WERI-Rb-1 (cell line): ENCODE measurements around the gene RAB23.
"Not testable (repeated sequence)": the region's sequence is repeated elsewhere in the genome, so short reads cannot be mapped to it uniquely, and the experiment has no call there.

Experiments
- DNase-seq: peaks from one replicate; pipeline ENCODE4 v3.0.0-alpha.2; 2020
- H3K27ac ChIP-seq: fragments of 250-450 bp; sonication (Bioruptor Pico); 2 replicates; pipeline ENCODE4 v1.5.1; 2020; ENCODE audit warnings: mild to moderate bottlenecking, moderate library complexity
- H3K27me3 ChIP-seq: fragments of 250-450 bp; sonication (Bioruptor Pico); 2 replicates; pipeline ENCODE4 v1.5.1; 2021; ENCODE audit warnings: mild to moderate bottlenecking, low read depth, moderate library complexity; ENCODE audit not compliant: insufficient read depth, severe bottlenecking
- H3K36me3 ChIP-seq: fragments of 250-450 bp; sonication (Bioruptor Pico); 2 replicates; pipeline ENCODE4 v1.5.1; 2020; ENCODE audit warnings: mild to moderate bottlenecking, moderate library complexity
- H3K4me3 ChIP-seq: 2 replicates; pipeline ENCODE4 v1.5.1; 2011; ENCODE audit warnings: low read depth, mild to moderate bottlenecking, control low read depth, low read length
- H3K9me3 ChIP-seq: fragments of 250-450 bp; sonication (Bioruptor Pico); 2 replicates; pipeline ENCODE4 v1.5.1; 2021; ENCODE audit warnings: mild to moderate bottlenecking, moderate library complexity; ENCODE audit not compliant: severe bottlenecking
- TF ChIP-seq, protein P1 (sequence below): IDR thresholded peaks from 2 replicates; pipeline ENCODE4 v1.5.1; 2011; ENCODE audit warnings: low read depth, mild to moderate bottlenecking, control low read depth, inconsistent platforms, low read length

The RAB23 gene

DNA sequence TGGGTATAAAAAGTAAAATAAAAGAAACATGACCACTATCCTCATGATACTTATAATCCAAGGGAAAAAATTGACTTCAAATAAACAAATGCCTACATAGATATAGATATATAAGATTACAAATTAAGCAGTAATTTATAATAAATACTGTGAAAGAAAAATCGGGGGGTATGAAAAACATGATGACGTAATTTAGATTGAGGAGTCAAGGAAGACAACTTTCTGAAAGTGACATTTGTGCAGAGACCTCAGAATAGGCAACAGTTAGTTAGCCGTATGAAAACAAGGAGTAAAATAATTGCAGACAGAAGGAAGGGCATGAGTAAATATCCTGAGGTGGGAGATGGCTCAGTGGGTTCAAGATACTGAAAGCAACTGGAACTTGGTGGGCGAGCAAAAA, 28.2 kb upstream of the RAB23 start:
- DNase-seq, result no peak
- no peaks in the 10 kb centered on the region for H3K27me3 ChIP-seq
- TF ChIP-seq, protein P1, sequence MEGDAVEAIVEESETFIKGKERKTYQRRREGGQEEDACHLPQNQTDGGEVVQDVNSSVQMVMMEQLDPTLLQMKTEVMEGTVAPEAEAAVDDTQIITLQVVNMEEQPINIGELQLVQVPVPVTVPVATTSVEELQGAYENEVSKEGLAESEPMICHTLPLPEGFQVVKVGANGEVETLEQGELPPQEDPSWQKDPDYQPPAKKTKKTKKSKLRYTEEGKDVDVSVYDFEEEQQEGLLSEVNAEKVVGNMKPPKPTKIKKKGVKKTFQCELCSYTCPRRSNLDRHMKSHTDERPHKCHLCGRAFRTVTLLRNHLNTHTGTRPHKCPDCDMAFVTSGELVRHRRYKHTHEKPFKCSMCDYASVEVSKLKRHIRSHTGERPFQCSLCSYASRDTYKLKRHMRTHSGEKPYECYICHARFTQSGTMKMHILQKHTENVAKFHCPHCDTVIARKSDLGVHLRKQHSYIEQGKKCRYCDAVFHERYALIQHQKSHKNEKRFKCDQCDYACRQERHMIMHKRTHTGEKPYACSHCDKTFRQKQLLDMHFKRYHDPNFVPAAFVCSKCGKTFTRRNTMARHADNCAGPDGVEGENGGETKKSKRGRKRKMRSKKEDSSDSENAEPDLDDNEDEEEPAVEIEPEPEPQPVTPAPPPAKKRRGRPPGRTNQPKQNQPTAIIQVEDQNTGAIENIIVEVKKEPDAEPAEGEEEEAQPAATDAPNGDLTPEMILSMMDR, result no peak
- no peak overlapping the region for H3K27ac ChIP-seq
- no peaks in the 10 kb centered on the region for H3K36me3 ChIP-seq
- H3K4me3 ChIP-seq, result no peak overlapping the region
- H3K9me3 ChIP-seq, result no peaks in the 10 kb centered on the region

GRCh38 chr6:57248311-57248895, 26.3 kb upstream of the RAB23 start:
- Histone ChIP-seq H3K27me3 (no peaks in the 10 kb centered on the region), H3K27ac (no peak overlapping the region), H3K36me3 (no peaks in the 10 kb centered on the region), H3K9me3 (peaks cover 3% of the 10 kb centered on the region), H3K4me3 (no peak overlapping the region)
- DNase-seq, result no peak
- TF ChIP-seq, protein P1, result no peak

DNA sequence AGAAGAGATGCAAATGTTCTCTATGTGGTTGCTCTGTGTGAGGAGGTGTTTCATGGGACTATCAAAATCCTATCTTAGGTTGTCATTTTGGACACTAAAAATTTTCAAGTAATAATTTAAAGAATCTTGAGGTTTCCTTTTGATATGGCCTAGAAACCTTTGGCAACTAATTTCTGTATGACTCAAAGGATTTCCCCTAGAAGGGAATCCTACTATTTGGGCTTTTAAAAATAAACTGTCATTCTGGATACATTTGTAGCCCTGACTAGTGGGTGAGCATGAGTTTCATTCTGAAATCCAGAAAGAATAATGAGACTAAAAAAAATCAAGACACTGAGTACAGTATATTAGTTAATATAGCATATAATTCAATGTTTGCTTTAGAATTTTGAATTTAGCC, 25.5 kb upstream of the RAB23 start:
- peaks cover 3% of the 10 kb centered on the region for H3K9me3 ChIP-seq
- TF ChIP-seq, protein P1, result no peak
- no peak overlapping the region for H3K4me3 ChIP-seq
- no peaks in the 10 kb centered on the region for H3K27me3 ChIP-seq
- H3K36me3 ChIP-seq, result no peaks in the 10 kb centered on the region
- no peak for DNase-seq
- no peak overlapping the region for H3K27ac ChIP-seq

GRCh38 chr6:57246307-57246706, 24.2 kb upstream of the RAB23 start:
- Histone ChIP-seq H3K9me3 (peaks cover 3% of the 10 kb centered on the region), H3K36me3 (no peaks in the 10 kb centered on the region), H3K27ac (no peak overlapping the region), H3K27me3 (no peaks in the 10 kb centered on the region), H3K4me3 (no peak overlapping the region)
- DNase-seq, result no peak
- TF ChIP-seq, protein P1, result no peak

- no peaks in the 10 kb centered on the region for H3K27me3 ChIP-seq
- TF ChIP-seq, protein P1, result no peak
- DNase-seq, result no peak
- H3K27ac ChIP-seq, result no peak overlapping the region
- H3K36me3 ChIP-seq, result no peaks in the 10 kb centered on the region
- peaks cover 3% of the 10 kb centered on the region for H3K9me3 ChIP-seq
- H3K4me3 ChIP-seq, result no peak overlapping the region
Measured at GRCh38 chr6:57243954-57244353, 21.8 kb upstream of the RAB23 start.

DNA sequence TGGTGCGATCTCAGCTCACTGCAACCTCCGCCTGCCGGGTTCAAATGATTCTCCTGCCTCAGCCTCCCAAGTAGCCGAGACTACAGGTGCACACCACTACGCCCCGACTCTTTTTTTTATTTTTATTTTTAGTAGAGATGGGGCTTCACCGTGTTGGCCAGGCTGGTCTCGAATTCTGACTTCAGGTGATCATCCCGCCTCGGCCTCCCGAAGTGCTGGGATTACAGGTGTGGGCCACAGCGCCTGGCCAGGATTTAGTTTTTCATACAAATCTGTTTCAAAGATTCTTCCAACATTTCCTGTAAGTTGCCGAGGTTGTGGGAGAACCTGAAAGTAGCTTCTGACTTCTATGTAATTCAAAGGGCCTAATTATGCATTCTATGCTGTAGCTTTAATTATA, 21.4 kb upstream of the RAB23 start:
- H3K9me3 ChIP-seq, H3K27ac ChIP-seq, H3K27me3 ChIP-seq, H3K36me3 ChIP-seq, H3K4me3 ChIP-seq, DNase-seq: not testable (repeated sequence)
